Sigmoid colon (tissue), 7 donors: ENCODE measurements around the gene SRP9. TPM values are rescaled to one million over a fixed set of nuclear protein-coding genes. Genes with fewer than 3 reads are reported as not detected.

Experiments used
- DNase-seq: peaks from one replicate; pipeline ENCODE4 v3.0.0-alpha.2; 2019
- H3K27ac ChIP-seq, 4 donors: fragments of 200-600 bp; sonication (generic); one replicate each; pipeline ENCODE4 v1.5.1; 2016 to 2019; ENCODE audit warnings: mild to moderate bottlenecking in 1 of 4
- H3K27me3 ChIP-seq, 3 donors: fragments of 200-600 bp; sonication (generic); one replicate each; pipeline ENCODE4 v1.5.1; 2019; ENCODE audit warnings: mild to moderate bottlenecking in 1 of 3
- H3K36me3 ChIP-seq, 4 donors: fragments of 200-600 bp; sonication (generic); one replicate each; pipeline ENCODE4 v1.5.1; 2016 to 2019
- H3K4me1 ChIP-seq, 4 donors: fragments of 200-600 bp; sonication (generic); one replicate each; pipeline ENCODE4 v1.5.1; 2017 to 2019
- H3K4me3 ChIP-seq, 4 donors: fragments of 200-600 bp; sonication (generic); one replicate each; pipeline ENCODE4 v1.5.1; 2017 to 2019; ENCODE audit warnings: mild to moderate bottlenecking in 2 of 4, moderate library complexity in 1 of 4
- H3K9me3 ChIP-seq, 4 donors: fragments of 200-600 bp in 3 of 4; sonication (generic) in 3 of 4; one replicate each; pipeline versions ENCODE4 v1.5.1 to v1.6.1; 2013 to 2019
- EP300 ChIP-seq, 4 donors: sonication (generic); formaldehyde crosslinking; IDR thresholded peaks; one replicate each; pipeline ENCODE4 v1.6.1; 2017; ENCODE audit warnings: antibody characterized with exemption in 4 of 4
- POLR2A ChIP-seq, 2 donors: fragments of 450-650 bp; IDR thresholded peaks; one replicate each; pipeline ENCODE4 v1.6.1; 2016; ENCODE audit warnings: antibody characterized with exemption in 2 of 2, mild to moderate bottlenecking in 2 of 2, moderate library complexity in 2 of 2
- POLR2AphosphoS5 ChIP-seq, 4 donors: sonication (generic); formaldehyde crosslinking; IDR thresholded peaks; one replicate each; pipeline ENCODE4 v1.6.1; 2017; ENCODE audit warnings: antibody characterized with exemption in 4 of 4
- WGBS, 2 donors: extraction: QIAGEN DNeasy Blood & Tissue Kit; methylation state at CpG; one replicate each; pipeline ENCODE4 v1.1.7; 2013; 5-methylcytosine and 5-hydroxymethylcytosine counted together
- intact Hi-C: fragments of 100-400 bp; cut with DNase I; formaldehyde crosslinking; loops from one replicate; pipeline ENCODE4 v1.15.1; 2023
- polyA plus RNA-seq, 3 donors: library from polyadenylated mRNA; stranded (reverse); fragments of 200-250 nt; gene quantifications; one replicate each; pipeline ENCODE4 v1.2.3, GENCODE V29; 2013
- total RNA-seq, 4 donors: library from RNA; depleted of rRNA; stranded (reverse); fragments of >200 nt; gene quantifications; one replicate each; pipeline ENCODE4 v1.1.0, GENCODE V29; 2016
- TF ChIP-seq, protein P1 (sequence below), 4 experiments: fragments of 450-650 bp in 3 of 4; fragments of 200-600 bp in 1 of 4; IDR thresholded peaks; one replicate each; pipeline ENCODE4 v1.5.1; 2016 to 2019; ENCODE audit warnings: antibody characterized with exemption in 4 of 4, mild to moderate bottlenecking in 3 of 4, moderate library complexity in 2 of 4
- donor health status: healthy with polysubstance abuse.
- donor health status: Bipolar disorder and iron deficiency.
- donor health status: healthy.

The SRP9 gene
- total and polyA plus RNA-seq, 7 donors = 148 to 513 (median 264) TPM

DNA sequence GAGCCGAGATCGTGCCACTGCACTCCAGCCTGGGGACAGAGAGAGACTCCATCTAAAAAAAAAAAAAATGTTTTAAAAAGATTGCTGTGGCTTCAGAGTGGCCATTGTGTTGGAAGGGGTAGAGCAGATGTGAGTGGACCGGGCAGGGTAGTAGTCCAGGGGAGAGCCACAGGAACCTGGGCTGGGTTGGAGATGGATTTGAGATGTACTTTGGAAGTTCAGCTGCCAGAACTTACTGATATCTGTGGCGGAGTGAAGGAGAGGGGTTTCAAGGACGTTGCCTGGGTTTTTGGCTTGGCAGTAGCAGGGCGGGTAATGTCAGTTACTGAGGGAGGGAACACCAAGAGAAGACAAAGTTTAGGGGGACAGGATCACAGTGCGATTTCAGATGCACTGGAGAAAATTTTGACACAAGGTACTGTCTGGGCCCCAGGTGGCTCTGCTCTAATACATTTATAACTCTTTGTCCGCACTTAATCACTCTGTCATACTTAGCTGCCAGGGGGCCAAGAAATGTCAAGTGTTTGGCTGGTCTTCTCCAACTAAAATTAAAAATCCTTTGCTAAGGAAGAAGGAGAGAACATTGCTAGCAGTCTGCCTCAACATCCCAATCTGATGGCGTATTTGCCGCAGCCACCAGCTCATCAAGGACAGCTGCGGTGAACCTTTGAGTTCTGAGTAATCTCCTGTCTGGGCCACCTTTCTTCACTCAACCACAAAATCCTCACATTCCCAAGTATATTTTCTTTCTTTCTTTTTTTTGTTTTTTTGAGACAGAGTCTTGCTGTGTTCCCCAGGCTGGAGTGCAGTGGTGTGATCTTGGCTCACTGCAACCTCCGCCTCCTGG is 41.9 kb downstream of the SRP9 start:
- intact Hi-C loops = no loop called here
- H3K36me3 ChIP-seq = peaks cover 0 to 4% (median 2%) of the 10 kb centered on the region in 4 donors
- no peaks in the 10 kb centered on the region for H3K9me3 ChIP-seq
- no peak for DNase-seq
- H3K4me1 ChIP-seq = peaks cover 0 to 75% (median 71%) of the 10 kb centered on the region in 4 donors
- WGBS, 2 donors = 89 to 90% methylated on average over 12 of the region's 12 CpGs
- H3K4me3 ChIP-seq = no peak overlapping the region
- no peaks in the 10 kb centered on the region for H3K27me3 ChIP-seq
- peak overlapping the region; percentile 52 to 67 (median 64) for H3K27ac ChIP-seq
- TF ChIP-seq EP300 (IDR thresholded peaks at IDR 0.05) = no peak
- TF ChIP-seq, protein P1, sequence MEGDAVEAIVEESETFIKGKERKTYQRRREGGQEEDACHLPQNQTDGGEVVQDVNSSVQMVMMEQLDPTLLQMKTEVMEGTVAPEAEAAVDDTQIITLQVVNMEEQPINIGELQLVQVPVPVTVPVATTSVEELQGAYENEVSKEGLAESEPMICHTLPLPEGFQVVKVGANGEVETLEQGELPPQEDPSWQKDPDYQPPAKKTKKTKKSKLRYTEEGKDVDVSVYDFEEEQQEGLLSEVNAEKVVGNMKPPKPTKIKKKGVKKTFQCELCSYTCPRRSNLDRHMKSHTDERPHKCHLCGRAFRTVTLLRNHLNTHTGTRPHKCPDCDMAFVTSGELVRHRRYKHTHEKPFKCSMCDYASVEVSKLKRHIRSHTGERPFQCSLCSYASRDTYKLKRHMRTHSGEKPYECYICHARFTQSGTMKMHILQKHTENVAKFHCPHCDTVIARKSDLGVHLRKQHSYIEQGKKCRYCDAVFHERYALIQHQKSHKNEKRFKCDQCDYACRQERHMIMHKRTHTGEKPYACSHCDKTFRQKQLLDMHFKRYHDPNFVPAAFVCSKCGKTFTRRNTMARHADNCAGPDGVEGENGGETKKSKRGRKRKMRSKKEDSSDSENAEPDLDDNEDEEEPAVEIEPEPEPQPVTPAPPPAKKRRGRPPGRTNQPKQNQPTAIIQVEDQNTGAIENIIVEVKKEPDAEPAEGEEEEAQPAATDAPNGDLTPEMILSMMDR (IDR thresholded peaks at IDR 0.05) = no peak
- peak in 2 of 4 donors; percentile 31 to 45 for TF ChIP-seq POLR2AphosphoS5 (IDR thresholded peaks at IDR 0.05)
- TF ChIP-seq POLR2A (IDR thresholded peaks at IDR 0.05) = no peak

DNA sequence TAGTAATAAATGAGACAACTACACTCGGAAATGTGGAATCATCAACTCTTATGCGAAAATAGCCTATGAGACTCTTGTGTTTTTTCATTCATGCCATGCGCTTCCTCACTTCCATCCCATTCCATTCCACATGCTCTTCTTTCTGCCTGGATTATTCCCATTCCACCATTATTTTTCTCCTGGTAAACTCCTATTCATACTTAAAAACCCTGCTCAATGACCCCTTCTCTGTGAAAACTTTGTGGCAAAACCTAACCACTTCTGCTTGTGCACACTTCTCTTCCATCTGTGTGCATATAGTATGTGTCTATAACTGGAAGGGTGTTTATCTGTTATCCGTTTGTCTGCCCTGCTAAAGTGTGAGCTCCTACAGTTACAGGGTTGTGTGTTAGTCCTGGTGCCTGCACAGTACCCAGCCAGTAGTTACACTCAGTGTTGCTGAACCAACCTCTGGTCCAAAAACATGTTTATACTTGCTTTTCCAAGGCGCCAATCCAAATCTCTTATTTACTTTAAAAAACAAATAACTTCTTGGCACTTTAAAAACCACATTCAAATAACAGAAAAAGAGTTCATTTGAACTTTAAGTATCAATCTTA is 43.0 kb downstream of the SRP9 start:
- Histone ChIP-seq H3K36me3 (peaks cover 0 to 4% (median 2%) of the 10 kb centered on the region in 4 donors), H3K4me3 (no peak overlapping the region), H3K4me1 (peaks cover 0 to 76% (median 70%) of the 10 kb centered on the region in 4 donors), H3K27me3 (no peaks in the 10 kb centered on the region), H3K27ac (peak overlapping the region; percentile 52 to 67 (median 64)), H3K9me3 (no peaks in the 10 kb centered on the region)
- no peak for DNase-seq
- intact Hi-C loops = no loop called here
- TF ChIP-seq, protein P1 (IDR thresholded peaks at IDR 0.05) = no peak
- no peak for TF ChIP-seq POLR2A (IDR thresholded peaks at IDR 0.05)
- TF ChIP-seq POLR2AphosphoS5 (IDR thresholded peaks at IDR 0.05) = no peak
- no peak for TF ChIP-seq EP300 (IDR thresholded peaks at IDR 0.05)
- 66 to 85% methylated on average over 5 of the region's 5 CpGs for WGBS, 2 donors

DNA sequence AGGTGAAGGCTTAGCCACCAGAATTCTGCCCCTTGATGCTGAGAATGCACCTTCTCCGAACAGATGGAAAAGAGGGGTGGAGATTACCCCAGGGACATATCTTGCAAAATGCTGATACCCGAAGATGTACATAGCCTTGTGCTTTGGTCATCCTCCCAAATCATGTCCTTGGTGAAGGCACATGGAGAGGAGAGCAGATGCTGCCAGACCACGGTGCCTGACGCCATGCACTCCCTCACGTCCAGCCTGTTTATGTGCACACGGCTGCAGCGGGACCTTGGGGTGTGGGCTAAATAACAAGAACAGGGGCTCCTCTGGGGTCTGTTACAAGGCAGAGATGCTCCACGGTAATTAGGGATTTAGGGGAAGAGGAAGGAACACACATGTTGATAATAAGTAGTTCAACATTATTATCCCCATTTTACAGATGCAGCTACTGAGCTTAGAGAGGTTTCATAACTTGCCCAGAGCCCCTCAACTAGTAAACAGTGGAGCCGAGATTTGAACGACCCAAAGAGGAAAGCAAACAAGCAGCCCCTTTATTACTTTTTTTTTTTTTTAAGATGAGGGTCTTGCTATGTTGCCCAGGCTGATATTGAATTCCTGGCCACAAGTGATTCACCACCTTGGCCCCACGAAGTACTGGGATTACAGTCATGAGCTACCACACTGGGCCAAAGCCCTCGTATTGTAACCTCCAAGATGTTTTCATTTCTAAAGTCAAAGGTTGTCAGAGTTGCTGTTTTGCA is 45.2 kb downstream of the SRP9 start:
- 90 to 92% methylated on average over 12 of the region's 12 CpGs for WGBS, 2 donors
- no peak overlapping the region for H3K4me3 ChIP-seq
- no peaks in the 10 kb centered on the region for H3K9me3 ChIP-seq
- H3K27ac ChIP-seq = peak overlapping the region in 1 of 4 donors; percentile 6
- TF ChIP-seq POLR2AphosphoS5 (IDR thresholded peaks at IDR 0.05) = no peak
- no peak for TF ChIP-seq EP300 (IDR thresholded peaks at IDR 0.05)
- TF ChIP-seq, protein P1 (IDR thresholded peaks at IDR 0.05) = no peak
- no peak for TF ChIP-seq POLR2A (IDR thresholded peaks at IDR 0.05)
- peaks cover 0 to 60% (median 57%) of the 10 kb centered on the region in 4 donors for H3K4me1 ChIP-seq
- DNase-seq = no peak
- H3K27me3 ChIP-seq = no peaks in the 10 kb centered on the region
- peaks cover 0 to 4% (median 2%) of the 10 kb centered on the region in 4 donors for H3K36me3 ChIP-seq
- intact Hi-C loops = no loop called here

DNA sequence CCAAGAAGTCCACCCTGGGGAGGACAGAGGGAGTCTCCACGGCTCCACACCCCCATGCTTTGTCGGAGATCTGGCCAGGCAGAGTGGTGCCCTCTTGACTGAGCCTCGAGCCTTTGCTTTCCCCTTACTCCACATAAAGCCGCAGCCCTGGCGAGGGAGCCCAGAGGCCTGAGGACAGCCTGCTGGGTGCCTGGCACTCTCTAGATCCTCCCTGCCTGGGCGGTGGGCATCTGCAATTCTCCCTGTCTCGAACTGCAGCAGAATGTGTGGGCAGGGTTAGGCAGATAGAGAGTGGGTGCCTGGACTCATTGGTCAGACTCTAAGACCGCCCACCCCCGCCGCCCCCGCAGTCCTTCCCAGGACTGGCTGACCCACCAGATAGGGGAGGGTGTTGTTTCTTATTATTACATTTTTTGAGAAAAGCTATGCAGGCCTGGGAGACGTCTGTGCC is 46.2 kb downstream of the SRP9 start:
- intact Hi-C loops = no loop called here
- Histone ChIP-seq H3K4me1 (peaks cover 0 to 51% (median 48%) of the 10 kb centered on the region in 4 donors), H3K27me3 (no peaks in the 10 kb centered on the region), H3K36me3 (peaks cover 0 to 4% (median 2%) of the 10 kb centered on the region in 4 donors), H3K9me3 (no peaks in the 10 kb centered on the region), H3K4me3 (no peak overlapping the region), H3K27ac (peak overlapping the region in 1 of 4 donors; percentile 6)
- WGBS, 2 donors = 90 to 91% methylated on average over 12 of the region's 12 CpGs
- no peak for DNase-seq
- TF ChIP-seq EP300 (IDR thresholded peaks at IDR 0.05) (no peak), POLR2A (IDR thresholded peaks at IDR 0.05) (no peak), POLR2AphosphoS5 (IDR thresholded peaks at IDR 0.05) (no peak)
- TF ChIP-seq, protein P1 (IDR thresholded peaks at IDR 0.05) = no peak
